ENCODE measurements around the gene PGAP2. TPM values are rescaled to one million over a fixed set of nuclear protein-coding genes. Genes with fewer than 3 reads are reported as not detected.
"Not testable (repeated sequence)": the region's sequence is repeated elsewhere in the genome, so short reads cannot be mapped to it uniquely, and the experiment has no call there.

The PGAP2 gene
- total and polyA plus RNA-seq, 10 of the 15 experiments (the other 5 are each of a cell fraction or from before 2014, with no cell fraction given) = 12.3 to 37.4 (median 31.9) TPM

GRCh38 chr11:3810951-3811350 is 2.6 kb downstream of the PGAP2 start:
- no peaks in the 10 kb centered on the region for H3K27me3 ChIP-seq (replicated peaks in 1 of 2; ENCODE audit: control insufficient read depth in 2 of 2, insufficient read depth in 2 of 2, low read length in 1 of 2)
- H3K79me2 ChIP-seq (ENCODE audit: control insufficient read depth, insufficient read depth, low read length) = no peaks in the 10 kb centered on the region
- ChIA-PET POLR2A (no interaction called here), RAD21 (ENCODE audit: unreplicated experiment) (interaction anchor here (1.0 to 4.4 kb wide), 3 partner anchors 26 to 262 kb away, joined by 3 to 25 read pairs (median 4); no protein-coding TSS in a partner anchor), SMC1A (ENCODE audit: uncharacterized antibody, unreplicated experiment) (interaction anchor here (0.7 to 4.1 kb wide), 6 partner anchors 9 to 262 kb away, joined by 4 to 33 read pairs (median 6); partner anchors contain the start of gene NUP98), CTCF (interaction anchor here (0.6 to 3.9 kb wide), 11 partner anchors 12 to 262 kb away, joined by 3 to 43 read pairs (median 3); no protein-coding TSS in a partner anchor)
- H3K36me3 ChIP-seq (ENCODE audit: control insufficient read depth in 2 of 2, insufficient read depth in 2 of 2, low read length in 1 of 2) = no peaks in the 10 kb centered on the region; a peak in 1 of 4 replicates
- WGBS (ENCODE audit: insufficient coverage, insufficient replicate concordance, low lambda C conversion rate, missing lambda C conversion rate) = 89% methylated on average over 4 of the region's 4 CpGs
- intact Hi-C loops (cut with micrococcal nuclease; ENCODE audit: unreplicated experiment) (no loop called here), in situ Hi-C loops (cut with MboI) (no loop called here)
- no peak overlapping the region for H3K4me3 ChIP-seq
- TF ChIP-seq ZBED1 (IDR thresholded peaks at IDR 0.05; ENCODE audit: borderline replicate concordance) (no peak), SMAD5 (IDR thresholded peaks at IDR 0.05; ENCODE audit: low read depth) (no peak)
- no peak overlapping the region for H3K27ac ChIP-seq (ENCODE audit: control insufficient read depth, insufficient read depth)
- ATAC-seq (no peak), FAIRE-seq (no peak), DNase-seq (ENCODE audit: low read depth, low spot score) (no peak)
- no peaks in the 10 kb centered on the region for H3K4me1 ChIP-seq (ENCODE audit: control insufficient read depth, insufficient read depth, low read length)
- no peak overlapping the region for H3K4me2 ChIP-seq (ENCODE audit: control insufficient read depth, insufficient read depth)
- no peak overlapping the region for H3K9ac ChIP-seq (ENCODE audit: control insufficient read depth, insufficient read depth, low read length)
- no TSS peak for BruUV-seq (replicated peaks)
- H3K9me3 ChIP-seq (replicated peaks; ENCODE audit: control insufficient read depth, insufficient read depth, low read length) = no peaks in the 10 kb centered on the region
- H2AFZ ChIP-seq (ENCODE audit: control insufficient read depth, low read depth, low read length) = no peak overlapping the region
- no peaks in the 10 kb centered on the region for H4K20me1 ChIP-seq (ENCODE audit: control insufficient read depth, insufficient read depth)

- FAIRE-seq; ATAC-seq; H3K4me2 ChIP-seq (ENCODE audit: control insufficient read depth, insufficient read depth); POLR2A ChIA-PET; H3K27ac ChIP-seq (ENCODE audit: control insufficient read depth, insufficient read depth); H3K79me2 ChIP-seq (ENCODE audit: control insufficient read depth, insufficient read depth, low read length); intact Hi-C loops (cut with micrococcal nuclease; ENCODE audit: unreplicated experiment); H3K27me3 ChIP-seq (replicated peaks in 1 of 2; ENCODE audit: control insufficient read depth in 2 of 2, insufficient read depth in 2 of 2, low read length in 1 of 2); RAD21 ChIA-PET (ENCODE audit: unreplicated experiment); H3K4me3 ChIP-seq; BruUV-seq (replicated peaks); SMC1A ChIA-PET (ENCODE audit: uncharacterized antibody, unreplicated experiment); H3K9ac ChIP-seq (ENCODE audit: control insufficient read depth, insufficient read depth, low read length); H3K9me3 ChIP-seq (replicated peaks; ENCODE audit: control insufficient read depth, insufficient read depth, low read length); in situ Hi-C loops (cut with MboI); DNase-seq (ENCODE audit: low read depth, low spot score); H2AFZ ChIP-seq (ENCODE audit: control insufficient read depth, low read depth, low read length); H3K4me1 ChIP-seq (ENCODE audit: control insufficient read depth, insufficient read depth, low read length); H4K20me1 ChIP-seq (ENCODE audit: control insufficient read depth, insufficient read depth); H3K36me3 ChIP-seq (ENCODE audit: control insufficient read depth in 2 of 2, insufficient read depth in 2 of 2, low read length in 1 of 2): not testable (repeated sequence)
- WGBS (ENCODE audit: insufficient coverage, insufficient replicate concordance, low lambda C conversion rate, missing lambda C conversion rate) = 97% methylated on average over 5 of the region's 5 CpGs
- CTCF ChIA-PET = interaction anchor here (1.0 to 1.3 kb wide), 3 partner anchors 8 to 258 kb away, joined by 3 to 5 read pairs (median 4); no protein-coding TSS in a partner anchor
These were observed 6.5 kb downstream of the PGAP2 start for GRCh38 chr11:3814832-3815231.

Data from GM12878 (cell line).